Pancreas (tissue), 10 donors: ENCODE measurements around the gene FBXO5. TPM values are rescaled to one million over a fixed set of nuclear protein-coding genes. Genes with fewer than 3 reads are reported as not detected.

Source experiments
- ATAC-seq, 4 donors: fragments of 200-7000 bp; cut with Tn5 transposase; one replicate each; pipeline versions ENCODE4 v1.8.0 to v1.9.1; 2020; ENCODE audit warnings: mild to moderate bottlenecking in 4 of 4, moderate library complexity in 4 of 4
- DNase-seq, 6 donors: peaks; one replicate each; pipeline ENCODE4 v3.0.0-alpha.2; 2020
- FAIRE-seq: peaks from 2 replicates; lab custom pipeline; 2012; peaks lifted over from hg19 to GRCh38; lab: Jason Lieb, UNC
- H3K27ac ChIP-seq, 4 donors: fragments of 200-600 bp; sonication (generic); 1 replicate in 3 of 4; 2 replicates in 1 of 4; pipeline versions ENCODE4 v1.5.0 to v1.8.0; 2020
- H3K27me3 ChIP-seq, 4 donors: fragments of 200-600 bp; one replicate each; pipeline ENCODE4 v1.8.0; 2021
- H3K36me3 ChIP-seq, 3 donors: fragments of 200-600 bp; sonication (generic) in 1 of 3; one replicate each; pipeline versions ENCODE4 v1.5.0 to v1.8.0; 2020 to 2021
- H3K4me1 ChIP-seq, 3 donors: fragments of 200-600 bp; one replicate each; pipeline ENCODE4 v1.8.0; 2021
- H3K4me3 ChIP-seq, 4 donors: fragments of 200-600 bp; sonication (generic) in 2 of 4; one replicate each; pipeline versions ENCODE4 v1.5.0 to v1.8.0; 2020 to 2021
- H3K9me3 ChIP-seq, 4 donors: fragments of 200-600 bp; one replicate each; pipeline ENCODE4 v1.8.0; 2021
- WGBS, 2 donors: extraction: QIAGEN DNeasy Blood & Tissue Kit; methylation state at CpG; one replicate each; pipeline ENCODE4 v1.1.7; 2013; 5-methylcytosine and 5-hydroxymethylcytosine counted together
- intact Hi-C, 3 donors: fragments of 100-400 bp; cut with DNase I; formaldehyde crosslinking; loops; one replicate each; pipeline versions ENCODE4 v1.11.1 to v1.14.2; 2022
- polyA plus RNA-seq, 2 donors: library from polyadenylated mRNA; stranded (reverse); fragments of 200-250 nt; gene quantifications; one replicate each; pipeline ENCODE4 v1.2.3, GENCODE V29; 2013
- total RNA-seq, 6 donors: library from RNA; stranded (reverse); fragmentation: NEBNext Ultra II Directional in 4 of 6; extraction: Animal tissue kit (Norgen Biotek cat#: 25700) in 4 of 6; gene quantifications; one replicate each; pipeline versions ENCODE4 v1.2.1 to v1.2.4, GENCODE V29; 2021 to 2023
- TF ChIP-seq, protein P1 (sequence below), 4 donors: fragments of 200-600 bp; sonication (generic) in 3 of 4; IDR thresholded peaks; one replicate each; pipeline versions ENCODE4 v1.5.0 to v1.8.0; 2021; ENCODE audit warnings: antibody characterized with exemption in 4 of 4
- donor health status: healthy with polysubstance abuse.
- donor health status: DM: no; HTN: no; CAD: no; lungs with moderate emphysema.
- donor health status: DM: no; HTN: no; CAD: no.
- donor health status: control.
- donor health status: control.
- donor health status: Bipolar disorder and iron deficiency.
- donor health status: DM: yes; HTN: yes; CAD: no.
- donor health status: DM: no; HTN: no; CAD: no.
- donor health status: DM: no; HTN: no; CAD: no.
- donor health status: DM: yes; HTN: yes; CAD: no.

FBXO5 gene
- 1 to 10 TPM in 4 of 6 donors, under 1 TPM in 2; 0.87 to 3.2 (median 1.5) TPM for total RNA-seq
- 1 to 10 TPM in 1 of 2 donors, under 1 TPM in 1; 0.57 to 2.5 TPM for polyA plus RNA-seq

DNA sequence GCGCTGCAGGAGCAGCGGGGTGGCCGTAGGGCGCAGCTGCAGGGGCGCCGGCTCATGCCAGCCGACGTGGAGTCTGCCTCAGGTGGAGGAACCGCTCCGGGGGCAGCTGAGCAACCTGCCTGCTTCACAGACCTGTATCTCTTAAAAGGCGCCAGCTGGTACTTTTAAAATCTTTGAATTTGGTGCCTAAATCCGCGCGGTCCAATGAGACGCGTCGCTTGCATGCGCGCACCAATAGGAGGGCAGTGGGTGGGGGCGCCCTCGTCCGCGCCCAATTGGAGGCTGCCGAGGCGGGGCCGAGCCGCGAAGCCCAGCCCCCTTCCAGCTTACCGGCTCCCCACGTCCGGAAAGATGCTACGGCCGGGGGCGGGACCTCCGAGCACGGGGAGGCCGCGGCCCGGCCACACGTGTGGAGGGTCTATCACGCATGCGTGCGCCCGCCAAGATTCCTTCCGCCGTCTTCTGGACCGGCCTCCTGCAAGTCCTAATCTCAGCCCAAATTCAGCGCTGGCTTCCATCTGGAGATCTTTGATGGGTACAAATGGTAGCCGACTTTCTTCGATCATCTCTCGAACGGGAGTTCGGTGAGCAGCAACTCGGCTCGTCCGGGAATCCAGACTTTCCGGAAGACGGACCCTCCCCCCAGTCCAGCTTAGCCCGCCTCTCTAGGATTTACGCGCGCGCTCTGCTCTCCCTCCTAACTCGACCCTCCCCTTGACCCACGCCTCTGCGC is at the start of gene FBXO5:
Gene FBXO5, minus strand, starts transcription at position 138 of the 733 bp plus-strand sequence. Its CDS starts 82 bp downstream, at position 56.
- H3K36me3 ChIP-seq = no peaks in the 10 kb centered on the region
- H3K4me3 ChIP-seq = peak within 1 kb of the TSS; percentile 58 to 93 (median 68)
- FAIRE-seq = peak; percentile 39
- peak; percentile 96 to 98 (median 97) for DNase-seq
- peaks cover 8 to 16% (median 11%) of the 10 kb centered on the region in 3 donors for H3K4me1 ChIP-seq
- intact Hi-C loops = no loop called here
- peak; percentile 95 to 97 (median 96) for ATAC-seq
- TF ChIP-seq, protein P1, sequence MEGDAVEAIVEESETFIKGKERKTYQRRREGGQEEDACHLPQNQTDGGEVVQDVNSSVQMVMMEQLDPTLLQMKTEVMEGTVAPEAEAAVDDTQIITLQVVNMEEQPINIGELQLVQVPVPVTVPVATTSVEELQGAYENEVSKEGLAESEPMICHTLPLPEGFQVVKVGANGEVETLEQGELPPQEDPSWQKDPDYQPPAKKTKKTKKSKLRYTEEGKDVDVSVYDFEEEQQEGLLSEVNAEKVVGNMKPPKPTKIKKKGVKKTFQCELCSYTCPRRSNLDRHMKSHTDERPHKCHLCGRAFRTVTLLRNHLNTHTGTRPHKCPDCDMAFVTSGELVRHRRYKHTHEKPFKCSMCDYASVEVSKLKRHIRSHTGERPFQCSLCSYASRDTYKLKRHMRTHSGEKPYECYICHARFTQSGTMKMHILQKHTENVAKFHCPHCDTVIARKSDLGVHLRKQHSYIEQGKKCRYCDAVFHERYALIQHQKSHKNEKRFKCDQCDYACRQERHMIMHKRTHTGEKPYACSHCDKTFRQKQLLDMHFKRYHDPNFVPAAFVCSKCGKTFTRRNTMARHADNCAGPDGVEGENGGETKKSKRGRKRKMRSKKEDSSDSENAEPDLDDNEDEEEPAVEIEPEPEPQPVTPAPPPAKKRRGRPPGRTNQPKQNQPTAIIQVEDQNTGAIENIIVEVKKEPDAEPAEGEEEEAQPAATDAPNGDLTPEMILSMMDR (IDR thresholded peaks at IDR 0.05) = no peak
- H3K27ac ChIP-seq = peak within 1 kb of the TSS; percentile 69 to 93 (median 82)
- 0 to 1% methylated on average over 66 of the region's 66 CpGs for WGBS, 2 donors
- H3K9me3 ChIP-seq = no peaks in the 10 kb centered on the region
- no peaks in the 10 kb centered on the region for H3K27me3 ChIP-seq

GRCh38 chr6:153032255-153032882 is 49.5 kb upstream of the FBXO5 start:
- intact Hi-C loops = no loop called here
- Histone ChIP-seq H3K27me3 (no peaks in the 10 kb centered on the region), H3K4me3 (no peak overlapping the region), H3K36me3 (no peaks in the 10 kb centered on the region), H3K9me3 (no peaks in the 10 kb centered on the region), H3K27ac (peak overlapping the region in 1 of 4 donors; percentile 35), H3K4me1 (peaks cover 6 to 15% (median 6%) of the 10 kb centered on the region in 3 donors)
- FAIRE-seq (peak; percentile 87), ATAC-seq (peak; percentile 47 to 82 (median 76)), DNase-seq (no peak)
- WGBS, 2 donors = 40 to 52% methylated on average over 9 of the region's 9 CpGs
- TF ChIP-seq, protein P1 (IDR thresholded peaks at IDR 0.05) = peak in 3 of 4 donors; percentile 15 to 31 (median 26)

GRCh38 chr6:153031335-153031955 is 48.6 kb upstream of the FBXO5 start:
- Histone ChIP-seq H3K4me3 (no peak overlapping the region), H3K27ac (peak overlapping the region in 1 of 4 donors; percentile 35), H3K36me3 (no peaks in the 10 kb centered on the region), H3K4me1 (peaks cover 6 to 15% (median 6%) of the 10 kb centered on the region in 3 donors), H3K9me3 (no peaks in the 10 kb centered on the region), H3K27me3 (no peaks in the 10 kb centered on the region)
- TF ChIP-seq, protein P1 (IDR thresholded peaks at IDR 0.05) = no peak
- peak; percentile 26 to 80 (median 64) for ATAC-seq
- no peak for FAIRE-seq
- WGBS, 2 donors = 24 to 38% methylated on average over 1 of the region's 1 CpG
- no peak for DNase-seq
- intact Hi-C loops = no loop called here

GRCh38 chr6:153028963-153029362 is 46.1 kb upstream of the FBXO5 start:
- no peaks in the 10 kb centered on the region for H3K27me3 ChIP-seq
- H3K27ac ChIP-seq = no peak overlapping the region
- no peaks in the 10 kb centered on the region for H3K9me3 ChIP-seq
- no peak for DNase-seq
- no peak overlapping the region for H3K4me3 ChIP-seq
- TF ChIP-seq, protein P1 (IDR thresholded peaks at IDR 0.05) = no peak
- H3K36me3 ChIP-seq = no peaks in the 10 kb centered on the region
- 60 to 70% methylated on average over 4 of the region's 4 CpGs for WGBS, 2 donors
- intact Hi-C loops = loop anchor here in 1 of 3 donors (10.0 kb wide), 1 partner anchor 164 kb away; no protein-coding TSS in a partner anchor
- peaks cover 0 to 15% (median 3%) of the 10 kb centered on the region in 3 donors for H3K4me1 ChIP-seq
- no peak for FAIRE-seq
- ATAC-seq = no peak
